GM10847 (cell line): Measurements from ENCODE around the gene ITK.

Experiments used
- POLR2A ChIP-seq: IDR thresholded peaks from 2 replicates; pipeline ENCODE4 v1.6.1; 2011; ENCODE audit not compliant: insufficient read length; ENCODE audit errors: extremely low read depth

The ITK gene

GRCh38 chr5:157162919-157163510, 17.6 kb upstream of the ITK start:
- no peak for TF ChIP-seq POLR2A

GRCh38 chr5:157164521-157164920, 16.1 kb upstream of the ITK start:
- TF ChIP-seq POLR2A: no peak

GRCh38 chr5:157165261-157165660, 15.4 kb upstream of the ITK start:
- TF ChIP-seq POLR2A: no peak

GRCh38 chr5:157165668-157166067, 15.0 kb upstream of the ITK start:
- no peak for TF ChIP-seq POLR2A

GRCh38 chr5:157166214-157167213, 14.1 kb upstream of the ITK start, which contains the start of gene GARIN3:
TSS of gene GARIN3 (minus strand) at chr5:157166264. CDS start at chr5:157166168, 96 bp downstream.
- TF ChIP-seq POLR2A: no peak

- no peak for TF ChIP-seq POLR2A
These were observed 13.4 kb upstream of the ITK start for GRCh38 chr5:157167214-157167621.

- no peak for TF ChIP-seq POLR2A
These were observed 12.4 kb upstream of the ITK start for GRCh38 chr5:157168286-157168685.

GRCh38 chr5:157172403-157172802, 8.2 kb upstream of the ITK start:
- no peak for TF ChIP-seq POLR2A

GRCh38 chr5:157175071-157175612, 5.5 kb upstream of the ITK start:
- no peak for TF ChIP-seq POLR2A

- TF ChIP-seq POLR2A: no peak
These were observed 2.7 kb upstream of the ITK start for GRCh38 chr5:157177953-157178352.

- no peak for TF ChIP-seq POLR2A
These were observed 1.7 kb upstream of the ITK start for GRCh38 chr5:157178966-157179365.

GRCh38 chr5:157182143-157182757, 1.6 kb downstream of the ITK start:
- no peak for TF ChIP-seq POLR2A

GRCh38 chr5:157184117-157184670, 3.6 kb downstream of the ITK start:
- TF ChIP-seq POLR2A: no peak

- TF ChIP-seq POLR2A: no peak
These were observed 5.8 kb downstream of the ITK start for GRCh38 chr5:157186309-157187045.
